H9 (cell line): ENCODE data around the gene CACNA1A. TPM values are rescaled to one million over a fixed set of nuclear protein-coding genes. Genes with fewer than 3 reads are reported as not detected.
A peak's percentile ranks its signal among the peaks of the same experiment; 100 is the strongest.
"Not testable (repeated sequence)": the region's sequence is repeated elsewhere in the genome, so short reads cannot be mapped to it uniquely, and the experiment has no call there.

ENCODE experiments used
- DNase-seq: peaks from one replicate; pipeline ENCODE4 v3.0.0-alpha.2; 2017
- H2AFZ ChIP-seq: one replicate; pipeline ENCODE4 v1.6.1; 2013; ENCODE audit warnings: mild to moderate bottlenecking, low read length, control low read depth, moderate library complexity
- H2AK5ac ChIP-seq: 2 replicates; pipeline ENCODE4 v1.6.1; 2013; ENCODE audit warnings: low read length, control low read depth, mixed read lengths; ENCODE audit not compliant: insufficient read length
- H2BK120ac ChIP-seq: one replicate; pipeline ENCODE4 v1.6.1; 2013; ENCODE audit warnings: low read depth, mild to moderate bottlenecking, low read length, control low read depth, inconsistent platforms; ENCODE audit not compliant: poor library complexity, severe bottlenecking
- H2BK12ac ChIP-seq: 2 replicates; pipeline ENCODE4 v1.6.1; 2013; ENCODE audit warnings: low read length, control low read depth, mixed read lengths, low read depth; ENCODE audit not compliant: insufficient read length
- H2BK15ac ChIP-seq: 2 replicates; pipeline ENCODE4 v1.6.1; 2013; ENCODE audit warnings: low read depth, low read length, control low read depth
- H2BK20ac ChIP-seq: one replicate; pipeline ENCODE4 v1.6.1; 2013; ENCODE audit warnings: low read depth, mild to moderate bottlenecking, low read length, control low read depth, inconsistent platforms; ENCODE audit not compliant: poor library complexity, severe bottlenecking
- H2BK5ac ChIP-seq: 2 replicates; pipeline ENCODE4 v1.6.1; 2013; ENCODE audit warnings: low read length, control low read depth, mixed read lengths; ENCODE audit not compliant: insufficient read length
- H3K14ac ChIP-seq: 2 replicates; pipeline ENCODE4 v1.6.1; 2013; ENCODE audit warnings: low read length, control low read depth; ENCODE audit not compliant: insufficient read depth
- H3K18ac ChIP-seq: 2 replicates; pipeline ENCODE4 v1.6.1; 2013; ENCODE audit warnings: low read depth, mild to moderate bottlenecking, mixed read lengths, low read length, control low read depth; ENCODE audit not compliant: insufficient read length
- H3K23ac ChIP-seq: 2 replicates; pipeline ENCODE4 v1.6.1; 2013; ENCODE audit warnings: low read length, control low read depth, mixed read lengths, low read depth; ENCODE audit not compliant: insufficient read length
- H3K23me2 ChIP-seq: 2 replicates; pipeline ENCODE4 v1.6.1; 2013; ENCODE audit warnings: low read depth, mild to moderate bottlenecking, mixed read lengths, low read length, control low read depth; ENCODE audit not compliant: insufficient read length, poor library complexity, severe bottlenecking
- H3K27ac ChIP-seq: 2 replicates; pipeline ENCODE4 v1.5.1; 2013; ENCODE audit warnings: low read length, control low read depth, mixed read lengths, low read depth; ENCODE audit not compliant: insufficient read length
- H3K27me3 ChIP-seq: 2 replicates; pipeline ENCODE4 v1.6.1; 2013; ENCODE audit warnings: low read length, control low read depth, inconsistent platforms; ENCODE audit not compliant: insufficient read depth
- H3K4ac ChIP-seq: 2 replicates; pipeline ENCODE4 v1.6.1; 2013; ENCODE audit warnings: low read depth, mild to moderate bottlenecking, control low read depth, inconsistent platforms, low read length, moderate library complexity
- H3K4me1 ChIP-seq: 2 replicates; pipeline ENCODE4 v1.6.1; 2013; ENCODE audit warnings: low read length, control low read depth, inconsistent platforms; ENCODE audit not compliant: insufficient read depth
- H3K4me2 ChIP-seq: 2 replicates; pipeline ENCODE4 v1.6.1; 2013; ENCODE audit warnings: low read length, control low read depth, mixed read lengths; ENCODE audit not compliant: insufficient read length, insufficient read depth
- H3K56ac ChIP-seq: 2 replicates; pipeline ENCODE4 v1.6.1; 2013; ENCODE audit warnings: low read depth, mild to moderate bottlenecking, mixed read lengths, low read length, control low read depth; ENCODE audit not compliant: insufficient read length
- H3K79me1 ChIP-seq: 2 replicates; pipeline ENCODE4 v1.6.1; 2013; ENCODE audit warnings: low read depth, mild to moderate bottlenecking, moderate library complexity, low read length, control low read depth, inconsistent platforms; ENCODE audit not compliant: insufficient read depth, poor library complexity, severe bottlenecking
- H3K79me2 ChIP-seq: 2 replicates; pipeline ENCODE4 v1.6.1; 2013; ENCODE audit warnings: low read length, control low read depth, inconsistent platforms; ENCODE audit not compliant: insufficient read depth
- H3K9ac ChIP-seq: 2 replicates; pipeline ENCODE4 v1.6.1; 2013; ENCODE audit warnings: low read length, control low read depth, mixed read lengths; ENCODE audit not compliant: insufficient read length; ENCODE audit errors: extremely low read depth
- H3K9me3 ChIP-seq: one replicate; pipeline ENCODE4 v1.6.1; 2013; ENCODE audit warnings: low read depth, low read length, inconsistent platforms; ENCODE audit not compliant: control insufficient read depth
- H3T11ph ChIP-seq: one replicate; pipeline ENCODE4 v1.6.1; 2013; ENCODE audit warnings: mild to moderate bottlenecking, low read length, control low read depth, inconsistent platforms
- H4K20me1 ChIP-seq: one replicate; pipeline ENCODE4 v1.6.1; 2013; ENCODE audit not compliant: control insufficient read depth, insufficient read length, insufficient read depth
- H4K5ac ChIP-seq: 2 replicates; pipeline ENCODE4 v1.6.1; 2013; ENCODE audit warnings: low read depth, mild to moderate bottlenecking, mixed read lengths, low read length, control low read depth; ENCODE audit not compliant: insufficient read length
- H4K8ac ChIP-seq: replicated peaks from 2 replicates; pipeline ENCODE4 v1.6.1; 2013; ENCODE audit warnings: low read length, control low read depth, mixed read lengths, low read depth; ENCODE audit not compliant: insufficient read length
- H4K91ac ChIP-seq: 2 replicates; pipeline ENCODE4 v1.6.1; 2013; ENCODE audit warnings: low read depth, mild to moderate bottlenecking, moderate library complexity, mixed read lengths, low read length, control low read depth; ENCODE audit not compliant: insufficient read length
- H3K27ac Mint-ChIP-seq, 3 experiments: 2 replicates in 2 of 3; 3 replicates in 1 of 3; pipeline ENCODE4 v1.8.0; 2020 to 2021; ENCODE audit warnings: mixed read lengths in 3 of 3, mild to moderate bottlenecking in 1 of 3, moderate library complexity in 1 of 3
- H3K27me3 Mint-ChIP-seq: 2 replicates; pipeline ENCODE4 v1.8.0; 2021; ENCODE audit warnings: low read depth, mild to moderate bottlenecking, moderate library complexity, mixed read lengths
- H3K36me3 Mint-ChIP-seq, 3 experiments: 2 replicates in 2 of 3; 3 replicates in 1 of 3; pipeline ENCODE4 v1.8.0; 2020 to 2021; ENCODE audit warnings: low read depth in 3 of 3, mixed read lengths in 3 of 3; ENCODE audit not compliant: insufficient read depth in 1 of 3
- H3K4me1 Mint-ChIP-seq, 2 experiments: 2 replicates each; pipeline ENCODE4 v1.8.0; 2020; ENCODE audit warnings: mixed read lengths in 2 of 2
- H3K4me3 Mint-ChIP-seq, 2 experiments: 2 replicates in 1 of 2; 3 replicates in 1 of 2; pipeline ENCODE4 v1.8.0; 2020 to 2021; ENCODE audit warnings: mild to moderate bottlenecking in 2 of 2, mixed read lengths in 2 of 2, moderate library complexity in 1 of 2
- H3K9me3 Mint-ChIP-seq, 2 experiments: 2 replicates in 1 of 2; 3 replicates in 1 of 2; pipeline ENCODE4 v1.8.0; 2020; ENCODE audit warnings: mild to moderate bottlenecking in 2 of 2, mixed read lengths in 2 of 2, moderate library complexity in 1 of 2
- CTCF ChIP-seq: fragments of 200-600 bp; sonication (generic); conservative IDR thresholded peaks from 3 replicates; pipeline ENCODE4 v1.8.0; 2021; ENCODE audit warnings: antibody characterized with exemption, mild to moderate bottlenecking
- WGBS: extraction: QIAGEN DNeasy Blood & Tissue Kit; methylation state at CpG from one replicate; pipeline ENCODE4 v1.1.7; 2013; ENCODE audit warnings: missing lambda C conversion rate, low lambda C conversion rate, mixed read lengths; ENCODE audit not compliant: insufficient read length; ENCODE audit errors: extremely low coverage; 5-methylcytosine and 5-hydroxymethylcytosine counted together
- total RNA-seq: library from RNA; stranded (reverse); gene quantifications from 2 replicates; pipeline ENCODE4 v1.2.1, GENCODE V29; 2021

Gene CACNA1A
- total RNA-seq, 1 experiment from 2014 or later = 8.0 TPM

GRCh38 chr19:13187419-13187818 is 318.9 kb downstream of the CACNA1A start:
- Histone ChIP-seq H3K56ac (no peak overlapping the region), H2BK12ac (no peak overlapping the region), H2BK15ac (no peak overlapping the region), H2AFZ (no peak overlapping the region), H3K23me2 (no peaks in the 10 kb centered on the region), H3K4ac (no peak overlapping the region), H4K8ac (no peak overlapping the region), H4K5ac (no peak overlapping the region), H3K9me3 (no peaks in the 10 kb centered on the region), H3K27ac (no peak overlapping the region), H3K79me1 (no peaks in the 10 kb centered on the region), H3K4me2 (no peak overlapping the region), H2AK5ac (no peak overlapping the region), H4K91ac (no peak overlapping the region), H3T11ph (no peak overlapping the region), H3K9ac (no peak overlapping the region), H2BK20ac (no peak overlapping the region), H3K27me3 (no peaks in the 10 kb centered on the region), H3K18ac (no peak overlapping the region), H2BK5ac (no peak overlapping the region), H3K4me1 (no peaks in the 10 kb centered on the region), H3K23ac (no peak overlapping the region), H4K20me1 (no peaks in the 10 kb centered on the region), H3K14ac (no peak overlapping the region), H3K79me2 (no peaks in the 10 kb centered on the region), H2BK120ac (no peak overlapping the region)
- H3K4me3 Mint-ChIP-seq = no peak overlapping the region
- WGBS = no CpG with 5 or more reads among the region's 4 CpGs
- H3K27me3 Mint-ChIP-seq = no peaks in the 10 kb centered on the region
- DNase-seq = no peak
- no peaks in the 10 kb centered on the region for H3K4me1 Mint-ChIP-seq
- TF ChIP-seq CTCF = no peak
- H3K36me3 Mint-ChIP-seq = peaks cover 0 to 4% (median 3%) of the 10 kb centered on the region in 3 experiments; a peak in 3 of 7 replicates
- H3K27ac Mint-ChIP-seq = peak overlapping the region in 1 of 3 experiments; percentile 65; a peak in 2 of 7 replicates
- no peaks in the 10 kb centered on the region for H3K9me3 Mint-ChIP-seq

GRCh38 chr19:13186688-13187087 is 319.6 kb downstream of the CACNA1A start:
- H3K36me3 Mint-ChIP-seq, H3K79me1 ChIP-seq, H2BK12ac ChIP-seq, H4K5ac ChIP-seq, H3T11ph ChIP-seq, H2BK15ac ChIP-seq, H3K4me1 ChIP-seq, H3K4me3 Mint-ChIP-seq, H3K4me2 ChIP-seq, H4K91ac ChIP-seq, H2BK20ac ChIP-seq, H3K27ac Mint-ChIP-seq, H3K4me1 Mint-ChIP-seq, H3K79me2 ChIP-seq, H3K23ac ChIP-seq, H3K4ac ChIP-seq, H3K27me3 ChIP-seq, H3K23me2 ChIP-seq, H3K9me3 Mint-ChIP-seq, DNase-seq, H2AK5ac ChIP-seq, H3K14ac ChIP-seq, H3K27ac ChIP-seq, H3K9me3 ChIP-seq, H3K56ac ChIP-seq, H2BK5ac ChIP-seq, H4K8ac ChIP-seq, H4K20me1 ChIP-seq, H2BK120ac ChIP-seq, H3K18ac ChIP-seq, H3K9ac ChIP-seq, H3K27me3 Mint-ChIP-seq, H2AFZ ChIP-seq: not testable (repeated sequence)
- no CpG with 5 or more reads among the region's 38 CpGs for WGBS
